T follicular helper cell (primary cell): ENCODE data around the gene WNT7B.

Source experiments
- DNase-seq: peaks from one replicate; pipeline ENCODE4 v3.0.0-alpha.2; 2020; ENCODE audit warnings: low read depth

WNT7B gene

DNA sequence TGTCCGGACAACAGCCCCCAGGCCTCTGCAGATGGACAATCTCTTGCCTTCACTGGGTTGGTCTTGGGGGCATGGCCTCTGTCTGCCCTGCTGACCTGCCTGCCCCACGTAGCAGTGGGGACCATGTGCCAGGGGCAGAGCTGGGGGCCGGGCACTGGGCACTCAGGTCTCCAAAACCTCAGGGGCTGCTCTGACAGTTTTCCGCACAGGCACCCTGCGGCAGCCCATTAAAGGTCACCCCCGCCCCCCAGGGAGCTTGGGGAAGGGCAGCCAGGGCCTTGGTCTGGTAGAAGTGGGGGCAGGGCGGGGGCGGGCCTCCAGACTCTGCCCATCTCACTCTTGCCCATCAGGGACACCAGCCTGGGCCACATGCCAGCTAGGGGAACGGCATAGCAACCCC, 49.9 kb downstream of the WNT7B start:
- no peak for DNase-seq

DNA sequence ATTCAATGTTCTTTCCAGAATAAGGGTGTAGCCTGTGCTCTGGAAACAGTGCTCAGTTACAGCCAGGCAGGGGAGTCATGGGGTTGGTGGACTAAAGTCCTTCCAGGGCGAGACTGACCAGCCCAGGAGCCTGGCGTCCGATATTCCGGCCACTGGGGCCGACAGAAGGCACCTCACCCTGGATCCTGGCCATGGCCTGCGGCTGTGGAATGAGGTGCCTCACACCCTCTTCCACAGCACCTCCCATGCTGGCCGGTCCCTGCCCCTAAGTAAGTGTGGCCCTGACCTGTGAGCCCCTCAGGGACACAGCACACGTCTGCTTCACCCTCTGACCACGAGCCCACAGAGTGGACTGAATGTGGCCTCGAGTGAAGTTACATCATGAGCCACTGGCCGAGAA, 50.5 kb downstream of the WNT7B start:
- no peak for DNase-seq

- no peak for DNase-seq
Measured at GRCh38 chr22:45925811-45926351, 51.1 kb downstream of the WNT7B start.

GRCh38 chr22:45923835-45924234, 53.1 kb downstream of the WNT7B start:
- no peak for DNase-seq

DNA sequence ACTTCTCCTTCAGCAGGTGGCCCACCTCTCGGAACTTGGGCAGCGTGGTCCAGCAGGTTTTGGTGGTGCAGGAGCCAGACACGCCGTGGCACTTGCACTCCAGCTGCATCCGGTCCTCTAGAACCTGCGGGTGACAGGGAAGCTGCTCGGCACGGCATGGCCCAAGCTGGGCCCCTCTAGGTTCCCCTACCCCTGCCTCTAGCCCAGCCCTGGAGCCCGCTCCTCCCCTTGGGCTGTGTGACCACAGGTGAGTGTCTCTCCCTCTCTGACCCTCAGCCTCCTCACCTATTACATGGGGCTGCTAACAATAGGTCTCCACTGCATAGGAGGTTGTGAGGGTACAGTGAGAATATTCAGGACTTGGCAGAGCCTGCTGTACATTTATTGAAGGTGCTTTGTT, 53.8 kb downstream of the WNT7B start:
- no peak for DNase-seq

DNA sequence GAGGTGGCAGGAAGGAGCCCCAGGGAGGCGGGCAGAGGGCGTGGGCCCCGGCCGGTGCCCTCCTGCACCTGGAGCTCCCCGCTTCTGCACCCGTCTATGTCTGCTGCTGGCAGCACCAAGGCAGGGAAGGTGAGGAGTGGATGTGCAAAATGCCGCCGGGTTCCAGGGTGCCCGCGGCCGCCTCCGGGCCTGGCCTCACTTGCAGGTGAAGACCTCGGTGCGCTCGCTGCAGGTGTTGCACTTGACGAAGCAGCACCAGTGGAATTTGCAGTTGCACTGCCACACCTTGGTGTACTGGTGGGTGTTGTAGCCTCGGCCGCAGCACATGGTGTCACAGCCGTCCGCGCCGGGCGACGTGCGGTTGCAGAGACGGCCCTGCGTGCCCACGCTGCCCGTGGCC, 54.3 kb downstream of the WNT7B start:
- no peak for DNase-seq

DNA sequence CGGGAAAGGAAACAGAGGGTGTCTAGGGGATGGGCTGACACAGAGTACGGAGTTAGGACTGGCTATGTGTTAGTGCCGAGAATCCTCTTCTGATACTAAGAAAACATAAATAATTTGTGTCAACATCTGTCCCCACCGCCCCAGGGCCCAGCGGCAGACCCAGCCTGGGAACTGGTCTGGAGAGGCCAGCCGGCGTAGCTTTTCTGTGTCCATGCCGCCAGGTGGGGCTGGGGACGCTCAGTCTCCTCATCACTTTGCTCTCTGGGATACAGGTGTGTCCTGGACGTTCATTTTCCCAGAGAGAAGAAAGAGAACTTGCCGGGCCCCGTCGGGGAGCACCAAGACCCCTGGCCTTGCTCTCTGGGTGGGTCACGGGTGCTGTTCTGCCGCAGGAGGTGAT, 54.7 kb downstream of the WNT7B start:
- no peak for DNase-seq

- DNase-seq: no peak
Measured at GRCh38 chr22:45919504-45920286, 57.3 kb downstream of the WNT7B start.

DNA sequence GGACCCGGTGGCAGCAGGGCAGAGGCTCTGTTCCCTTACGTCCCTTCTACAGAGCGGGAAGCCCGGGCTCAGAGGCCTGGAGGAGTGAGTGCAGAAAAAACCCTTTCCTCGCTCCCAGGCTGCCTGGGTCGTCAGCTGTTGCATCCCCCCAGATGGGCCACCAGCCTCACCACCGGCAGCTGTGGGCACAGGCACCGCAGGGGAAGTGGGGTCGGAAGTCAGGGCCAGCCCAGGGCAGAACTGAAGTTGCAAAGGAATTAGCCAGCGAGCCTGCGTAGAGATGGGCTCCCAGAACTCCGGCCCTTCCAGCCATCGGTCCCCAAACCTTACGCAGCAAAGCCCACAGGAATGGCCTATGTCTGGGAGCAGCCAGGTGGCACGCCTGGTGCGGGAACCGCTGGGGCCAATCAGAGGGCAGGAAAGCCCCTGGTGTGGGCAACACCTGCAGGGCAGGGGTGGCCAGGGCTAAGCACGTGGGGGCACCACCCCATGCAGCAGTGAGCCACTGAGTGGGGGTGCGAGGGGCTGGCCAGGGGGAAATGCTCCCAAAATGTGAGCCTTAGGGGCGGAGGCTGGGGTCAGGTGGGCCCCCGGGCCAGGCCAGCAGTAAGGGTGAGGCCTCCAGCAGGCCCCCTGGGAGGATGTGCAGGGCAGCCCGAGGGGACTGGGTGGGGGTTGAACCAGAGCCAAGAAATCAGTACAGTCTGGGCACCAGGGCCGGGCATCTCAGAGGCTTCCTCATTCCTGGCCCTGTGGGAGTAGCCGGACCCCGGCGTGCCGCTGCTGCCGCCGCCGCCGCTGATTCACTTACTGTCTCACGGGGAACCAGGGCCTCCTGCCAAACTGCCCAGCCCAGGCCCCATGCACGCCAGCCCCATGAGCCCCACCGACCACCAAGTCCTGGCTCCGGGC, 58.2 kb downstream of the WNT7B start:
- DNase-seq: no peak

- no peak for DNase-seq
Measured at GRCh38 chr22:45917700-45918458, 59.1 kb downstream of the WNT7B start.

DNA sequence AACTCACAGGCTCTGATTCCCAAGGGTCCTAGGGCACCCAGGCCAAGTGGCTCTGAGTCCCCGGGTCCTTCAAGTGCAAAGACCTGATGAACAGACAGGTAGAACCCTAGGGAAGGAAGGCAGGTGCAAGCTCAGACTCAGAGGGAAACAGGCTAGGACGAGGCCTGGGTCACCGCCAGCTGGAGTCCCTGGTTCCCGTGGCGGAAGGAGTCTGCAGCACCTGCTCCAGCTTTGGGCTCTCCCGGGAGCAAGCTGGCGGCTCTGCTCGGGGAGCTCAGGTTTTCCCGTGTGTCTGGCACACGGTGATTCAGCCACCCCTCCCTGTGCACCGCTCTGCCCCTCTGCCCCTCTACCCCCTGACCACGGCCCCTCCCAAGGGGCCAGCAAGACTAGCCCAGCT, 59.8 kb downstream of the WNT7B start:
- DNase-seq: no peak

DNA sequence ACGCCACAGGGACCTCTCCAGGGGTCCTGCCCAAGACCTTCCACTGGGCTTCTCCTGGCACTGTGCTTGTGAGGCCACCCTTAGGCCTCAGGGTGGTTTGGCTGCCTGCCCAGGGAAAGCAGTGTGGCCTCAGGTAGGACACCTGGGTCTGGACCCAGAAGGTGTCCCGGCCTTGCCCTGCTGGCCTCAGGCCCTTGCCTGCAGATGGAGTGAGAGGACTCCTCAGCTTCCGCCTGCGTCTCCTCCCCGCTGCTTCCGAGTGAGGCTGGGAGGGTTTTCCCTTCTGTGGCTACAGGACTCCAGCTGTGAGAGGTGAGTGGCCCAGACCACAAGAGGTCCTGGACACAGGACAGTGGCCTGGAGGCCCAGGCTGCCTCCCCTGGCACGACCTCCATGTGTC, 60.4 kb downstream of the WNT7B start:
- DNase-seq: no peak

- no peak for DNase-seq
Measured at GRCh38 chr22:45915841-45916240, 61.1 kb downstream of the WNT7B start.

DNA sequence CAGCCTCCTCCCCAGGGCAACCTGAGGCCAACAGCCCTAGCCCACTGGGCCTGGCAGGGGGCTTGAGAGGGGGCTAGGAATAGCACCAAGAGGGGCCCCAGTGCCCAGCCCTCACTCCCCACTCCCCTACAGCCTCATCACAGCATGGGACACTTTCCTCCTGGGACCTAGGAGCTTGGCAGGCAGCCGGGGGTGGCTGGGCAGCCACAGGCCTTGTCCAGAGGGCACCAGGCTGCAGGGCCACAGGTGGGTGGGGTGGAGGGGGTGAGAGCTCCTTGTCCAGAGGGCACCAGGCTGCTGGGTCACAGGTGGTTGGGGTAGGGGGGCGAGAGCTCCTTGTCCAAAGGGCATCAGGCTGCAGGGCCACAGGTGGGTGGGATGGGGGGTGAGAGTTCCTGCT, 61.8 kb downstream of the WNT7B start:
- no peak for DNase-seq

- DNase-seq: no peak
Measured at GRCh38 chr22:45914309-45914708, 62.7 kb downstream of the WNT7B start.

DNA sequence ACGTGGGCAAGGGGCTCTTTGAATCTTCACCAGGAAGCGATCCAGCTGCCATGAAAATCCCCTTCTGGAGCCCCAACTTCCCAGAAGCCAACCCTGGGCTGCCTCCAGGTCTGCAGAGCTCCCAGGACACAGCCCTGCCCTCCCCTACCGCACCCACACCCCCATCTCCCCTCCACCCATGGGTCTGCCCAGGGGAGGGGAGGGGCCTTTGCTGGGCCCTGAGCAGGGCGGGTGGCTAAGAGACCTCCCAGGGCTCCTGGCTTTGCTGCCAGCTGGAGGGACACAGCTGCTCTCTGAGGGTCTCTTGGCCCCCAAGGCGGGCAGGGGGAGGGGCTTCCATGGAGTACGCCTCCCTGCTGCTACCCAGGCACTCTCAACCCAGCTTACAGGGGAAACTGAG, 64.1 kb downstream of the WNT7B start:
- DNase-seq: no peak

- no peak for DNase-seq
Measured at GRCh38 chr22:45911601-45912271, 65.2 kb downstream of the WNT7B start.

GRCh38 chr22:45910928-45911467, 66.0 kb downstream of the WNT7B start:
- no peak for DNase-seq

- DNase-seq: no peak
Measured at GRCh38 chr22:45908961-45909360, 68.0 kb downstream of the WNT7B start.

DNA sequence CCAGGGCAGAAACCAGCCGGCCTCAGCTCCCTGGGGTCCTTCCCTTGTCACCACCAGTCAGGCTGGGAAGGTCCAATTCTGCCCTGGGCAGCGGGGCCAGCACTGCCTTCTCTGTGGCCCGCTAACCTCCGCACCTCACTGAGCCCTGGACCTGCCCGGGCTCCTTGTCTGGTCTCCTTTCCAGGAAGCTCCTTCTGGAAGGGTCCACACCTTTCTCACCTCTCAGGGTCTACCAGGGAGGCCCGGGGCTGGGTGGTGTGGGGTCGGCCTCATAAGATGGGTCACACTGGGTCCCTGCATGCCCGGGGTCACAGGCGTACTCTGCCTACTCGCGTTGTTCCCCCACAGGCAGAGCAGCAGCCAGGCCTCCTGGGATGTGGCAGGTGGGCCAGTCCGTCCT, 69.0 kb downstream of the WNT7B start:
- no peak for DNase-seq

- no peak for DNase-seq
Measured at GRCh38 chr22:45907378-45907777, 69.6 kb downstream of the WNT7B start.
